ENCODE data around the gene TMEM54.

TMEM54 gene, protein sequence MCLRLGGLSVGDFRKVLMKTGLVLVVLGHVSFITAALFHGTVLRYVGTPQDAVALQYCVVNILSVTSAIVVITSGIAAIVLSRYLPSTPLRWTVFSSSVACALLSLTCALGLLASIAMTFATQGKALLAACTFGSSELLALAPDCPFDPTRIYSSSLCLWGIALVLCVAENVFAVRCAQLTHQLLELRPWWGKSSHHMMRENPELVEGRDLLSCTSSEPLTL
- long read RNA-seq, result 0 reads

DNA sequence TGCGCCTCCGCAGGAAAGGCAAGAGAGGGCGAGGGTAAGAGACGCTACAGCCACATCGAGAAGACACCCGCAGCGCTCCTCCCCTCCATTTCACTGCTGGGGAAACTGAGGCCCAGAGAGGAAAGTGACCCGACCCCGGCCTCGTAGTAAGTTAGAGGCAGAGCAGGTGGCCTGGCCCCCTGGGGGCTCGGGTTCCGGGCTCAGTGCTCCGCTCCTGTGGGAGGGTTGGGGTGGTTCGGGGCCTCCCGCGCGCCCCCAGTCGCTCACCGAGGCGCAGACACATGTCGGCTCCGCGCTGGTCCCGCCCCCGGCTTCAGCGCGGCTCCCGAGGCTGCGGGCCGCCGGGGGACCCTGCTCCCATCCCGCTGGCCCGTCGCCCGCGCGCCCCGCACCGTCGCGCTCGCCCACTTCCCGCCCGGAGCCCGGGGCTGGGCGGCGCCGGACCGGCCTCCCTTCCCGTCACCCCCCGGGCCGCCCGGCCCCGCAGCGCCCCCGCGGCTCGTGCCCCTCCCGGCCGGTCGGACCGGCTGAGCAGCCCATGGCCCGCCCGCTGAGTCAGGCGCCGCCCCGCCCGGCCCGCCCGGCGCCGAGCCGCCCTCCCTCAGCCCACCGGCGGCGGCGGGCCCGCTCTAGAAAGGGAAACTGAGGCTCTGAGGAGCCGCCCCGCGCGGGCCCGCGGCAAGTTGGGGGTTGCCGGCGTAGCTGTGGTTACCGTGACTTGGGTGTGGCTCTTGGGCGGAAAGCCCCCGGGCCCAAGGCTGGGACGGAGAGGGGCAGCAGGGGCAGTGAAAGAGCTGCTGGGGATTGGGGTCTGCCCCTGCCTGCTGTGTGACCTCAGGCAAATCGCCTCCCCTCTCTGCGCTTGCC lies at the start of gene TMEM54:
Gene TMEM54, minus strand, starts transcription at position 434 of the 867 bp plus-strand sequence. Its CDS starts 151 bp downstream, at position 283.
- Histone ChIP-seq H3K27ac (replicated peaks) (no peak within 1 kb of the TSS), H3K27me3 (ENCODE audit: insufficient read depth, poor library complexity, severe bottlenecking) (peaks cover 41% of the 10 kb centered on the region), H3K4me3 (replicated peaks; ENCODE audit: insufficient read depth, low read length) (peak within 1 kb of the TSS; percentile 27)
- peak in 1 of 2 experiments; percentile 5 for DNase-seq (ENCODE audit: low read depth in 1 of 2, low spot score in 1 of 2)
- no peak for TF ChIP-seq GABPA (IDR thresholded peaks at IDR 0.05; ENCODE audit: low read depth)
- TF ChIP-seq POLR2AphosphoS5 (IDR thresholded peaks at IDR 0.05; ENCODE audit: low read depth), result no peak
- TF ChIP-seq, protein P1, sequence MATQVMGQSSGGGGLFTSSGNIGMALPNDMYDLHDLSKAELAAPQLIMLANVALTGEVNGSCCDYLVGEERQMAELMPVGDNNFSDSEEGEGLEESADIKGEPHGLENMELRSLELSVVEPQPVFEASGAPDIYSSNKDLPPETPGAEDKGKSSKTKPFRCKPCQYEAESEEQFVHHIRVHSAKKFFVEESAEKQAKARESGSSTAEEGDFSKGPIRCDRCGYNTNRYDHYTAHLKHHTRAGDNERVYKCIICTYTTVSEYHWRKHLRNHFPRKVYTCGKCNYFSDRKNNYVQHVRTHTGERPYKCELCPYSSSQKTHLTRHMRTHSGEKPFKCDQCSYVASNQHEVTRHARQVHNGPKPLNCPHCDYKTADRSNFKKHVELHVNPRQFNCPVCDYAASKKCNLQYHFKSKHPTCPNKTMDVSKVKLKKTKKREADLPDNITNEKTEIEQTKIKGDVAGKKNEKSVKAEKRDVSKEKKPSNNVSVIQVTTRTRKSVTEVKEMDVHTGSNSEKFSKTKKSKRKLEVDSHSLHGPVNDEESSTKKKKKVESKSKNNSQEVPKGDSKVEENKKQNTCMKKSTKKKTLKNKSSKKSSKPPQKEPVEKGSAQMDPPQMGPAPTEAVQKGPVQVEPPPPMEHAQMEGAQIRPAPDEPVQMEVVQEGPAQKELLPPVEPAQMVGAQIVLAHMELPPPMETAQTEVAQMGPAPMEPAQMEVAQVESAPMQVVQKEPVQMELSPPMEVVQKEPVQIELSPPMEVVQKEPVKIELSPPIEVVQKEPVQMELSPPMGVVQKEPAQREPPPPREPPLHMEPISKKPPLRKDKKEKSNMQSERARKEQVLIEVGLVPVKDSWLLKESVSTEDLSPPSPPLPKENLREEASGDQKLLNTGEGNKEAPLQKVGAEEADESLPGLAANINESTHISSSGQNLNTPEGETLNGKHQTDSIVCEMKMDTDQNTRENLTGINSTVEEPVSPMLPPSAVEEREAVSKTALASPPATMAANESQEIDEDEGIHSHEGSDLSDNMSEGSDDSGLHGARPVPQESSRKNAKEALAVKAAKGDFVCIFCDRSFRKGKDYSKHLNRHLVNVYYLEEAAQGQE (IDR thresholded peaks at IDR 0.05; ENCODE audit: insufficient replicate concordance, low read depth), result no peak
- TF ChIP-seq SPI1 (IDR thresholded peaks at IDR 0.05; ENCODE audit: borderline replicate concordance, low read depth), result no peak
- TF ChIP-seq, protein P2, sequence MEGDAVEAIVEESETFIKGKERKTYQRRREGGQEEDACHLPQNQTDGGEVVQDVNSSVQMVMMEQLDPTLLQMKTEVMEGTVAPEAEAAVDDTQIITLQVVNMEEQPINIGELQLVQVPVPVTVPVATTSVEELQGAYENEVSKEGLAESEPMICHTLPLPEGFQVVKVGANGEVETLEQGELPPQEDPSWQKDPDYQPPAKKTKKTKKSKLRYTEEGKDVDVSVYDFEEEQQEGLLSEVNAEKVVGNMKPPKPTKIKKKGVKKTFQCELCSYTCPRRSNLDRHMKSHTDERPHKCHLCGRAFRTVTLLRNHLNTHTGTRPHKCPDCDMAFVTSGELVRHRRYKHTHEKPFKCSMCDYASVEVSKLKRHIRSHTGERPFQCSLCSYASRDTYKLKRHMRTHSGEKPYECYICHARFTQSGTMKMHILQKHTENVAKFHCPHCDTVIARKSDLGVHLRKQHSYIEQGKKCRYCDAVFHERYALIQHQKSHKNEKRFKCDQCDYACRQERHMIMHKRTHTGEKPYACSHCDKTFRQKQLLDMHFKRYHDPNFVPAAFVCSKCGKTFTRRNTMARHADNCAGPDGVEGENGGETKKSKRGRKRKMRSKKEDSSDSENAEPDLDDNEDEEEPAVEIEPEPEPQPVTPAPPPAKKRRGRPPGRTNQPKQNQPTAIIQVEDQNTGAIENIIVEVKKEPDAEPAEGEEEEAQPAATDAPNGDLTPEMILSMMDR (IDR thresholded peaks at IDR 0.05; ENCODE audit: insufficient read depth, low read length), result no peak

DNA sequence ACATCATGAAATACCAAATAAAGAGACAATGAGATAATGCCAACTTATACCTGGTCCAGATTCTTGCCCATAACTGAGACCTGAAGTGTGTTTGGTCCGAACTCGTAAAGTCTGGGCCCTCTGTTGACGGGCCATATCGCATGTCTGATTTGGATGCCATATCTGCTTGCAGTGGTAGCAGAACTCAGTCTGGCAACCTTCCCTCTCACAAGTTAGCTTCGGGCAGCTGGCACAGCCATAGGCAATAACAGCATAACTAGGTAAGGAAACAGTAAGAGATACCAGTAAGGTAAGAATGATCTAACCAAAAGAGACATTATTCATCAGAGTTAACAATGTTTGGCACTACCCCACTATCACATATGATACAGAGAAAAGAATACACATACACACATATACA lies 48.3 kb upstream of the TMEM54 start:
- DNase-seq (ENCODE audit: low read depth in 1 of 2, low spot score in 1 of 2), result no peak
- no peaks in the 10 kb centered on the region for H3K27me3 ChIP-seq (ENCODE audit: insufficient read depth, poor library complexity, severe bottlenecking)
- no peak for TF ChIP-seq POLR2AphosphoS5 (IDR thresholded peaks at IDR 0.05; ENCODE audit: low read depth)
- TF ChIP-seq, protein P2 (IDR thresholded peaks at IDR 0.05; ENCODE audit: insufficient read depth, low read length), result no peak
- TF ChIP-seq, protein P1 (IDR thresholded peaks at IDR 0.05; ENCODE audit: insufficient replicate concordance, low read depth), result no peak
- no peak for TF ChIP-seq SPI1 (IDR thresholded peaks at IDR 0.05; ENCODE audit: borderline replicate concordance, low read depth)
- no peak for TF ChIP-seq GABPA (IDR thresholded peaks at IDR 0.05; ENCODE audit: low read depth)
- H3K4me3 ChIP-seq (replicated peaks; ENCODE audit: insufficient read depth, low read length), result no peak overlapping the region
- no peak overlapping the region for H3K27ac ChIP-seq (replicated peaks)

DNA sequence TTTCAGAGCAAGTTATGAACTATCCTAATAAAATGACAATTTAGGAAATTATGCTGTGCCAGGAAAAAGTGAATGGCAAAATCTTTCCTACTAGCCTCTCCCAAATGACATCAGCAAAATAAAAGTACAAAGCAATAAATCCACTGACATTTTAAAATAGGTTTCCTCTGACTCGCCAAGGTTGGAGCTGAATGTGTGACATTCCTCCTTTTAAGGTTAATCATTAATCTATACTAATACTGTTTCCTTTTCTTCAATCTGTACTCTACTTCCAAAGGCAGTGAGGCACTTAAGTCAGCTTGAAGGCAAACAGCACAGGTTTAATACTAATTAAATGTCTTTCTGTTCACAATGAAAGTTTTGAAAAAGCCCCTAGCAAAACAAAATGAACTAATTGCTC lies 47.7 kb upstream of the TMEM54 start:
- Histone ChIP-seq H3K27ac (replicated peaks) (no peak overlapping the region), H3K4me3 (replicated peaks; ENCODE audit: insufficient read depth, low read length) (no peak overlapping the region), H3K27me3 (ENCODE audit: insufficient read depth, poor library complexity, severe bottlenecking) (no peaks in the 10 kb centered on the region)
- TF ChIP-seq, protein P1 (IDR thresholded peaks at IDR 0.05; ENCODE audit: insufficient replicate concordance, low read depth), result no peak
- TF ChIP-seq, protein P2 (IDR thresholded peaks at IDR 0.05; ENCODE audit: insufficient read depth, low read length), result no peak
- TF ChIP-seq GABPA (IDR thresholded peaks at IDR 0.05; ENCODE audit: low read depth) (no peak), SPI1 (IDR thresholded peaks at IDR 0.05; ENCODE audit: borderline replicate concordance, low read depth) (no peak), POLR2AphosphoS5 (IDR thresholded peaks at IDR 0.05; ENCODE audit: low read depth) (no peak)
- no peak for DNase-seq (ENCODE audit: low read depth in 1 of 2, low spot score in 1 of 2)
